HG02763 (cell line): ENCODE measurements around the gene CCDC70.

Experiments used
- ATAC-seq: cut with Tn5 transposase; IDR thresholded peaks from one replicate; pipeline ENCODE4 v1.9.1; 2021; ENCODE audit warnings: mild to moderate bottlenecking, moderate library complexity; ENCODE audit not compliant: unreplicated experiment

Gene CCDC70

DNA sequence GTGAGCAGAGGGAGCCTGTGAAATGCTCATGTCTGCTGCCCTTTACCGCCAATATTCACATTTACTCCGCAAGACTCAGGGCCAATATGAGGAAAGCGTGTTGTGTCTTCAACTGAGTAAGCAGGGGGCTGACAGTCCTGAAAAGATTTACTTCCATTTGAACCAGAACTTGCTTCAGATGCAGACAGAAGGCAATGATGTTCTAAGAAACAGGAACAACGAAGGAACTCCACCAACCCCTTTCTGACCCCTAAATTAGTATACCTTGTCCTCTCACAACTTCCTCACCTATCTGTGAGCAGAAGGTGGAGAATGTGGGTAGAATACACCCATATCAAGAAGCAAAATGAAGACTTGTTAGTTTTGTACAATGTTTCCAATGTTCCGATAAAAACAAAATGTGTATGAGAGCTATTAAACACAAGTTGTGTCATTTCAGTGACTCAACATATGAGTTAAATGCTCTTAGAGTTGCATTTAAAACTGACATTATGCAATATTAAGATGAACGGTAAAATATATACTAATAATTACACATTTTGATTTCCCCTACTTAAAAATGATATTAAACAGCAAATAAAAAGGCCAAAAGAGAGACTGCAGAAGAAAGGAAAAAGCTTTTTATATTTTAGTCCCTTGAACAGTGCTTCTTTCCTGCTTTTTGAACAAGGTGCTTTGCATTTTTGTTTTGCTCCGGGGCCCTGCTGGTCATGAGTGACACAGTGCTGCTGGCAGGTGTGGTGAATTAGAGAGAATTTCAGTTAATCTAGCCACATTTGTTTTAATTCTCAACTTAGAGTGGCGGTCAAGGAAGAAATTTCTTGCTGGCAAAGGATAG, 32.8 kb upstream of the CCDC70 start:
- ATAC-seq: no peak

DNA sequence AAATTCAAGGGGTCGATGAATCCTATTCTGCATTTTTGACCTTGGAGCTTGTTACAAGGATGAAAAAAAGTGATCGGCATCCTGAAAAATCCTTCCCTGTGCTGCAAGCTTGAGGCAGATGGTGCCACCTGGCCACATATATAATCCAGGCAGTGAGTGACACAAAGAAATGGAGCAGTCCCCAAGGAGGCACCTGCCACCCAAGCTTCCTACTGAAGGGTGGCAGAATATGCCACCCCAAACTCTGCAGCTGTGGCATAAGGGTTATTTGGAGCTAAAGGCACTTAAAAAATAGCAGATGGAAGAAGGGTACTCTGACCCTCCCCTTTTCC, 32.2 kb upstream of the CCDC70 start:
- no peak for ATAC-seq

- ATAC-seq: no peak
These were observed 30.2 kb upstream of the CCDC70 start for GRCh38 chr13:51831519-51831918.

GRCh38 chr13:51832471-51833152, 29.2 kb upstream of the CCDC70 start:
- no peak for ATAC-seq

GRCh38 chr13:51833980-51834379, 27.8 kb upstream of the CCDC70 start:
- no peak for ATAC-seq

DNA sequence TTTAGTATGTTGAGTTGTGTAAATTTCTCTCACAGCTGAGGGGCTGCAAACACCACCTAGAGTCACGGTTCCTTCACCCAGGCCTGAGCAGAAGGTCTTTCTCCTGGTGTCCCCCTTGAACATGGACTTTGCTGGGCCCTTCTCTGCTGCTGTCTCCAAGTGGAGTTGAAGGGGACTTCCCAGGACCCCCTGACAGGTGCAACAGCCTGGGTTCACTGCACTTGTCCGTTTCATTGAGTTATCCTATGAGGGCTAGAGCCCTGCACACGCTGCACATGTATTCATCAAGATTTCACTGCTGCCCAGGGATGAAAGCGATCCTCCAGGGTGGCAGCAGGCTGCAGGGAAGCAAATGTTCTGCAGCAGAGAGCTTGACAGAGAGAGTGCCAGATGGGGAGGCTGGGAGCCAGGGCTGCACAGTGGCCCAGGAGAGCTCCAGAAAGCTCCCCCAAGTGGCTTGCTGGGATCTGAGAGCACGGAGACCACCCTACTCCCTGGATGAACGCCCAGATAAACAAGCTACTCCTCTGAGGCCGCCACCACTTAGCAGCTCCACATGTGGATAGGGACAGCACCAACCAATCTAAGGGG, 27.1 kb upstream of the CCDC70 start:
- ATAC-seq: no peak

DNA sequence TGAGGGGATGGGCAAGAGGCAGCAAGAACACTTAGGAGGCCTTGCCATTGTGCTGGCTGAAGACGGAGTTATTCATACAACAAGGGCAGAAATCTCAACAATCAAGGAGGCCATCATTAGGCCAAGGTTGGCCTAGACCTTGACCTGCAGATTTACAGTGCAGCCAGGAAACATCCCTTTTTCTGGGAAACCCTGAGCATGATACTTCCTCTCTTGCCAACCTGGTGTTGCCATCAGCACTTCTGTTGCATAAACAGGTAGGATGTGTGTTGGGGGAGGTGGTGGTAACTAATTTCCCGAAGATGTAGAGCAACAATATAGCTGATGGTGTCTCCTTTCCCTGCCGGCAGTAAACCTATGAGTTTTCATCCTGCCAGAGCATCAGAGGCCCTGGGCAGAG, 24.8 kb upstream of the CCDC70 start:
- no peak for ATAC-seq

GRCh38 chr13:51838240-51838846, 23.4 kb upstream of the CCDC70 start:
- no peak for ATAC-seq

GRCh38 chr13:51839711-51840540, 21.8 kb upstream of the CCDC70 start:
- no peak for ATAC-seq

DNA sequence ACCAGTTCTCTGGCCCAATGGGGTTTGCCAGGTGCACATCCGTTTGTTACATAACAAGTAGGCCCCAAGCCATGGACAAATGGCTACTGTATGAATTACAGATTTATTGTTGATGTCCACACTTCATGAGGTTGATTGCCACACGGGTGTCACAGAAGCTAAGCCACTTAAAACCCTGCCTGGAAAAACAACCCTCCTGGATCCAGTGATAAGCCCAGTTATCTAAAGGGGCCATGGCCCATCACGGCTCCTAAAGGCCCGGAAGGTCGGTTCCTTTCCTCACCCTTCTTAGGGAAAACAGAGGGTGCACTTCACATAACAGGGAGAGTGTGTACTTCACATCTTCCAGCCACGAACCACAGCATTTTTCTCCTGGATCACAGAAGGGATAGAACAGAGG, 20.9 kb upstream of the CCDC70 start:
- no peak for ATAC-seq

DNA sequence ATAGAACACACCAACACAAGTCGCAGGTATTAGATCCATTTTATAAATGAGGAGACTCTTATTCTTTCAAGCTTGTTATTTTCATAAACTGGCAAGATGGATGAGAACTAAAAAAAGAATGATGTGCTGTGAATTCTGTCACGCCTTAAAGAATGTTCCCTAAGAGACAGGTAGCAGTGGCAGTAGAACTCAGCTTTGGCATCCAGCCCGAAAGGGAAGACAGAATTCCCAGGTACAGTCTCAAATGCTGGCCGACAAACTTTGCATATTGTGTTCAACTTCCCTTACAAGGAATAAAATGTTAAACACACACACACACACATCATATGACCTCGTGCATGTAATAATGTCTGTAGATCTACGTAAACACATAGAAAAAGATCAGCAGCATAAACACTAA, 20.0 kb upstream of the CCDC70 start:
- ATAC-seq: no peak

- no peak for ATAC-seq
These were observed 18.2 kb upstream of the CCDC70 start for GRCh38 chr13:51843529-51843928.

DNA sequence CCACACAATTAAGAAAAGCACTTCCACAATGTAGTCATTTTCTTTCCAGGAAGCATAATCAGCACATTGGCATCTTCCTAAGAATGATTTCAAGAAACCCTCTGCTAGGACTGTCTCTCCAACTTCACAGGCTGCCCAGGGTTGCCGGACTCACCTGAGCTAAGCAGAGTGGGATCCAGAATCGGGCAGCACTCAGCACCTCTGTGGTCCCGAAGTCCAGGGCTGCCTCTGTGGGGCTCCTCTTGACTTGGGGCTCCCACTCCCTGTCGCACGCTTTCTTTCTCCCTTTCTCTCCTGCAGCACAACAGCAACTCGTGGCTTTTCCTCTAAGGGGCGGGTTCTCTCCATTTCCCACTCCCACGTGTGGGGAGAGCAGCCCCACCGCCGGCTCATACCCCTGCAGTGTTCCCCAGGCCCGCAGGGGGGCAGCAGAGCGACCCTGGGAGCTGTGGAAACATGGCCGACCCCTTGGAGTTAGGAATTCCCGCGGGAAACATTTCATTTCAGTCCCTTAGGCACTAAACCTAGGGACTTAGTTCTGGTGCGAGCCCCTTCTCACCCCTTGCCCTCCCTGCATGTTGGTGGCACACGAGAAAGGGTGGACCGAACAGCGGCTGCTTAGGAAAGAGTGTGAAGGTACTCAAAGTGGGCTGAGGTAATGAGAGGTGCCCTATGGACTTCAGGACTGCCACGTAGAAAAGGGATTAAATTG, 16.8 kb upstream of the CCDC70 start, which contains the start of gene TMEM272:
Gene TMEM272, minus strand, starts transcription at position 316 of the 712 bp plus-strand sequence. CDS start 6,647 bp downstream, outside the sequence.
- no peak for ATAC-seq

DNA sequence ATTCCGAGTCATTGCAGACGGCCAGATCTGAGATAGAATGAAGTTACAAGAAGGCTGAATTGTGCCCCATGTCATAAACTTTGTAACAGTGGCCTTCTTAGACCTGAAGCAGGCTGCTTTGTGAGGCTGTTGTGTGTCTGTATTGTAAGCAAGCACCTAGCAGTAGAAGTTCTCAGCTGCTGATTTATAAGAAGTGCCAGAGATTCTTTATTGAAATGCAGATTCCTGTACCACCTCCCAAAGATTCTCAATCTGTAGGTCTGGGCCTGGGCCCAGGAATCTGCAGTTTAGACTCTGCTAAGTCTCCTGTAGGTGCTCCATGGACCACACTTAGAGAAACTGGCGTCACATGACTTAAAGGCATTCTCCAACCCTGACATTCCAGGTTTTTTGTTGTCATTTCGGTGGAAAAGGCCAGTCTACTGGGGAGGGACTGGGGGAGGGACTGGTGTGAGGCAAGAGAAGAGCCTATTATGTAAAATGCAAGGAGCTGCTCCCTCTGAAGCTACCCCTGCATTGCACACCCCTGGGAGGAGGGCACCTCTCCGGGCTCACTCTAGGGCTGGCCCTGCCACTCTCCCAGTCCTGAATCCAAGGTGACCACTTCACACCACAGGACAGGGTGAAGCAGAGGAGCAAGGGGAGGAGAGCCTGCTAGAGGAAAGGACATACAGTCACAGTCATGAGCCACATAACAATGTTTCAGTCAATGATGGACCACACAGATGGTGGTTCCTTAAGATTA, 16.0 kb upstream of the CCDC70 start:
- ATAC-seq: no peak

DNA sequence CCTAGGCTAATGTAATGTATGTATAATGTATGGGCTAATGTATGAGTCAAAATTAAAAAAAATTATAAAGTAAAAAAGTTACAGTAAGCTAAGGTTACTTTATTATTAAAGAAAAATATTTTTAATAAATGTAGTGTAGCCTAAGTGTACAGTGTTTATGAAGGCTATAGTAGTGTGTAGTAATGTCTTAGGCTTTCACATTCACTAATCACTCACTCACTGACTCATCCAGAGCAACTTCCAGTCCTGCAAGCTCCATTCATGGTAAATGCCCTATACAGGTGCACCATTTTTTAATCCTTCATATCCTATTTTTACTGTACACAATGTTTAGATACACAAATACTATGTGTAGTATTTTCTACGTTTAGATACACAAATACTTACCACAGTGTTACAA, 15.0 kb upstream of the CCDC70 start:
- no peak for ATAC-seq

DNA sequence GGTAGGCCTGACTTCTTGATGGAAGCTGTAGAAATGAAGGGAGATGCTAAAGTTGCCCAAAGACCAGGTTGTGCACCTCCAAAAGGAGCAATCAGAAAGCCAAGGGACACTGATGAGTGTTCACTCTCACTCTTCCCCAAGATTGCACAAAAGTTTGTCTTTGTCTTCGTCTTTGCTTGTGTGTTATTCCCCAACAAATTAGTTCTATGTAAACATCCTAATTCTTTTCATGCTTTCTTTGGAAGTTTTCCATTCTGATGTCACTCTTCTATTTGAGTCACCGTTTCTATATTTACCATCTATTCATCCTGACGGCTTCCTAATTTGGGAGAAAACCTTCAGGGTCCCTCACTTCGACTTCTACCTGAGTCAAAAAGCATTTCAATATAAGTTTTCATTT, 13.1 kb upstream of the CCDC70 start:
- ATAC-seq: no peak

GRCh38 chr13:51849145-51850101, 12.3 kb upstream of the CCDC70 start:
- ATAC-seq: no peak

DNA sequence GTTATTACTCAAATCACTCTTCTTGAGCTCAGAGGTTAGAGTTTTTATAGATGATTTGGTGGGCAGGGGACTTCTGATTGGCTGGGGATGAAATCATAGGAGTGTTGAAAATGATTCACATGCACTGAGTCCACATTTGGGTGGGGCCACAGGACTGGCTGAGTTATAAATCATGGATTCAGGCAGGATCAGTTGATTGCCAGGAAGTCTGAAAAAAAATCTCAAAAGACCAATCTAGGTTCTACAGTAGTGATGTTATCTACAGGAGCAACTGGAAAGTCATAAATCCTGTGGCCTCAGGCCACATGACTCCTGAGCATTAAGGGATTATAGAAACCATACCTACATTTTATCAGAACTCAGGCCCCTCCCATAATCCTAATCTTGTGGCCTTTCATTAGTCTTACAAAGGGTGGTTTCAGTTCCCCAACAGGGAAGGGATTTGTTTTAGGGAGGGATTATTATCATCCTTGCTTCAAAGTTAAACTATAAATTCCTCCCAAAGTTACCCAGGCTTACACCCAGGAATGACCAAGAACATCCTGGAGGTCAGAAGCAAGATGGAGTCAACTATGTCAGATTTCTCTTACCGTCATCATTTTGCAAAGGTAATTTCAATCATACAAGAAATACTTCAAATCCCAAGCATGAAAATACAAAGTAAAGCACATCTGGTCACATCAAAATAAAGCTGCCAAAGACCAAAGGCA, 5.6 kb upstream of the CCDC70 start:
- no peak for ATAC-seq
